ACC112 (cell line): ENCODE data around the gene SHLD3.

Source experiments
- H2AFZ ChIP-seq: fragments of 200-600 bp; sonication (generic); one replicate; pipeline ENCODE4 v1.6.0; 2017; ENCODE audit warnings: antibody characterized with exemption, low read length; ENCODE audit not compliant: unreplicated experiment
- H3K27ac ChIP-seq: fragments of 200-600 bp; sonication (generic); 2 replicates; pipeline ENCODE4 v1.5.1; 2014; ENCODE audit warnings: low read depth, mild to moderate bottlenecking, antibody characterized with exemption, low read length, moderate library complexity
- H3K27me3 ChIP-seq: fragments of 200-600 bp; sonication (generic); 2 replicates; pipeline ENCODE4 v1.6.1; 2014; ENCODE audit warnings: mild to moderate bottlenecking, antibody characterized with exemption, low read length, moderate library complexity, mixed read lengths; ENCODE audit not compliant: insufficient read depth
- H3K36me3 ChIP-seq: fragments of 200-600 bp; sonication (generic); 2 replicates; pipeline ENCODE4 v1.6.1; 2016; ENCODE audit warnings: mild to moderate bottlenecking, antibody characterized with exemption, low read length, moderate library complexity, mixed read lengths; ENCODE audit not compliant: insufficient read depth
- H3K4me1 ChIP-seq: fragments of 200-600 bp; sonication (generic); one replicate; pipeline ENCODE4 v1.6.1; 2016; ENCODE audit warnings: low read length, mixed read lengths; ENCODE audit not compliant: insufficient read depth, unreplicated experiment, control insufficient read depth
- H3K4me3 ChIP-seq: fragments of 200-600 bp; sonication (generic); 2 replicates; pipeline ENCODE4 v1.5.1; 2014; ENCODE audit warnings: mild to moderate bottlenecking, low read depth, low read length
- H3K79me2 ChIP-seq: fragments of 200-600 bp; sonication (generic); one replicate; pipeline ENCODE4 v1.6.0; 2016; ENCODE audit warnings: low read length; ENCODE audit not compliant: control insufficient read depth, unreplicated experiment, insufficient read depth

The SHLD3 gene

DNA sequence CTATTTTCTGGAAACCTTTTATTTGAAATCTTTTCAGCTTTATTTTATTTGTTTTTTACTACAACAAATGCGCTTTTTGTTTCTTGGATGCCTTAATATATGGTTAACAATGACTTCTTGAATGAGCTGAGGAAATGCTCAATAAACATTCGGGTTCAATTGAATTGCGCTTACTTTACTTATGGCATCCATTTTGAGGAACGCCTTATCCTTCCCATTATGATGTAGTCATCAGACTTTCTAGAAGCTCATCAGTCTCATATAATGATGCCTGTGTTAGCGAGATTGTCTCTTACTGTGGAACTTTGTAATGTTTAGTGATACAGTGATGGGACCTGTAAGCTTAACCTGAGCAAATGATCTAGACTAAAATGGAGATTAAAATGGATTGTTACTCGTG is 916 bp downstream of the SHLD3 start:
- 0 out of 2 replicates have a peak, but pooled peaks cover 8% of the 10 kb centered on the region for H3K36me3 ChIP-seq
- peaks cover 18% of the 10 kb centered on the region for H3K4me1 ChIP-seq
- H3K79me2 ChIP-seq, result peaks cover 67% of the 10 kb centered on the region
- H3K27ac ChIP-seq, result no peak overlapping the region; the same call in 1 of the 2 replicates
- no peaks in the 10 kb centered on the region for H3K27me3 ChIP-seq
- H2AFZ ChIP-seq, result peak overlapping the region; percentile 94
- H3K4me3 ChIP-seq, result peak overlapping the region; percentile 92

DNA sequence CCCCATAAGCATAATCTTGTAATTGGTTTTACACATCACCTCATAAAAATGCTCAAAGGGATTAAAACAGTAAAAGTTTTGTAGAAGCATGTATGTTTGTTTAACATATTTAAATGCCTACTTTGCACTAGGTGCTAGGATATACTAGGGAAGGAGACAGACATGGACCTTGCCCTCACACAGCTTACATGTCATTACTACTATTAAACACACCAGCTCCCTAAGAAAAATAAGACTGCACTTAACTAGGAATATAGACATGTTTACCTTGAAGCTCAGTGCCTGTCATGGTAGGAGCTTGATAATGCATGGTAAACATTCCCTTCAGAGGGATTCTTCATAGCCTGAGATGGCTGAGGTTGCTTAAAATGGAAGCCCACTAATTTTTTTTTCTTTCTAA is 6.2 kb downstream of the SHLD3 start:
- no peak overlapping the region for H2AFZ ChIP-seq

DNA sequence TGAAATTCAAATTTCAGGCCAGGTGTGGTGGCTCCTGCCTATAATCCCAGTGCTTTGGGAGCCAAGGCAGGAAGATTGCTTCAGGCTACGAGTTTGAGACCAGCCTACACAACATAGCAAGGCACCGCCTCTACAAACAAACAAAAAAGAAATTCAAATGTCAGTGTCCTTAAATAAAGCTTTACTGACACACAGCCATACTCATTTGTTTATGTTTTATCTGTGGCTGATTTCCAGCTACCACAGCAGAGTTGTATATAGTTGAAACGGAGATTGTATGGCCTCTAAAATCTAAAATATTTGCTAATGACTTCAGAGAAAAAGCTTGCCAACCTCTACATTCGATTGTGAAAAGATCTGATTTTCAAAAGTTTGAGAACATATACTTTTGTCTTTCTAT is 15.4 kb downstream of the SHLD3 start:
- H3K27ac ChIP-seq, result no peak overlapping the region
- H3K36me3 ChIP-seq, result peaks cover 9% of the 10 kb centered on the region
- H3K27me3 ChIP-seq, result no peaks in the 10 kb centered on the region
- no peaks in the 10 kb centered on the region for H3K4me1 ChIP-seq
- no peaks in the 10 kb centered on the region for H3K79me2 ChIP-seq
- no peak overlapping the region for H2AFZ ChIP-seq
- H3K4me3 ChIP-seq, result no peak overlapping the region

More for the DNA sequence above, 6.2 kb downstream of the SHLD3 start:
- Histone ChIP-seq H3K27me3 (no peaks in the 10 kb centered on the region), H3K4me1 (peaks cover 3% of the 10 kb centered on the region), H3K36me3 (0 out of 2 replicates have a peak, but pooled peaks cover 8% of the 10 kb centered on the region), H3K79me2 (peaks cover 38% of the 10 kb centered on the region), H3K27ac (no peak overlapping the region), H3K4me3 (no peak overlapping the region)

DNA sequence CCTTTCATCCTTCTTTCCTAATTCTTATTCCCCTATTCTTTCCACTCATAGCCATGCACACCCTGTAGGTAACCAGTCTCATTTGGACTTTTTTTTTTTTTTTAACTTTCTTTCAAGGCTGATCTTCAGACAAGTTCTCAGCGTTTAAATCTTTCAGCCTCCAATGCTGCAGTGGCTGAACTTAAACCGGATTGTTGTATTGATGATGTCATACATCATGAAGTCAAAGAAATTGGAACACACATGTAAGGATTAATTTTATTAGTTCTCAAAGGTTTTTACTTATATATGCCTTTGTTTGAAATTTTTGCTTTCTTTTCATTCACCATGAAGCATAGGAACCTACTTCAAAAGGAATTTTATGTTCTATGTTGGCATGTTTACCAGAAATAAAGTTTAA is 22.1 kb downstream of the SHLD3 start:
- Histone ChIP-seq H3K36me3 (peaks cover 3% of the 10 kb centered on the region; the same call in 1 of the 2 replicates), H3K79me2 (no peaks in the 10 kb centered on the region), H3K27me3 (no peaks in the 10 kb centered on the region), H3K27ac (no peak overlapping the region), H2AFZ (no peak overlapping the region), H3K4me3 (no peak overlapping the region), H3K4me1 (no peaks in the 10 kb centered on the region)

DNA sequence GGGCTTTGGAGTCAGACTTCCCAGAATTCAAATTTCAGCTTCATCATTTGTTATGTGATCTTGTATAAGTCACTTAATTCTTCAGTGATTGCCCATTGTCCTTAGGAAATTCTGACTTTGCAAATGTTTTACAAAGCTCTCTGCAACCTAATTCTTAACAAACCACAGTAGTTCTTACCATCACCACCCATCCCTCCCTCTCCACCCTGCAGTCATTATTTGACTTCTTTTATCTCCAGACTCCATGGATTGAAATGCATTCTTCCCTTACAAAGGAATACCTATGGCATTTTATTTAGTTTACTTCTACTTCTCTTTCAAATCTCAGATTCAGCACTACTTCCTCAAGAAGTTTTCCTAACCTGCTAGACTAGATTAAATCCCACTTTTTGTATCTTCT is 23.1 kb downstream of the SHLD3 start:
- Histone ChIP-seq H3K27ac (no peak overlapping the region), H3K36me3 (peaks cover 3% of the 10 kb centered on the region; the same call in 1 of the 2 replicates), H3K4me3 (no peak overlapping the region), H3K4me1 (no peaks in the 10 kb centered on the region), H2AFZ (no peak overlapping the region), H3K27me3 (no peaks in the 10 kb centered on the region), H3K79me2 (no peaks in the 10 kb centered on the region)

DNA sequence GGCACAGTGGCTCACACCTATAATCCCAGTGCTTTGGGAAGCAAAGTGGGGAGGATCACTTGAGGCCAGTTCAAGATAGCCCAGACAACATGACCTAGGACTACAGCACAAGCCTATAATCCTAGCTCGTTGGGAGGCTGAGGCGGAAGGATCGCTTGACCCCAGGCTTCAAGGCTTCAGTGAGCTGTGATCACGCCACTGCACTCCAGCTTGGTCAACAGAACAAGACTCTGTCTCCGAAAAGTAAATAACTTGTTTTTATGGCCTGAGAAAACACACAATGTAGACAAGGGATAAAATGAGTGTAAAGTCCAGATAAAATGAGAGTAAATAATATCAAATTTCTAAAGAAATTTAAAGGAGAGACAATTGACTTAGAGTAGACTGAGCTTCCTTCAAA is 26.3 kb downstream of the SHLD3 start:
- peaks cover 4% of the 10 kb centered on the region for H3K36me3 ChIP-seq

DNA sequence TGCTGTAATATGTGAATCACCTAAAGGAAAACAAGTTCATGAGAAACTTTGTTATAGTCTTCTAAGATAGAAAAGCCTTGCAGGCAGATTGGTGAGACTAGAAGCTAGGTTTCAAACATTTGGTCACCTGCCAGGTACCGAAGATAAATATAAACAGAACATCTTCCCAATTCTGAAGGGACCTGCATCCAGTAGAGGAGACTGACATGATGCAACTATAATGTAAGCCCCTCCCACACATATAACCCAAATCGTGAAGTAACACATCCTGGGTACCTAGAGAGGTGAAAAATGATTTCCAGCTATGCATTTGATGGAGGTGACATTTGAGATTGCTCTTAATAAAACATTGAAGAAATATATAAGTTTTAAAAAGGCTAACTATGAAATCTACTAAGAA is 29.9 kb downstream of the SHLD3 start:
- Histone ChIP-seq H3K4me3 (no peak overlapping the region), H3K4me1 (no peaks in the 10 kb centered on the region), H3K27ac (no peak overlapping the region), H3K36me3 (peaks cover 7% of the 10 kb centered on the region), H3K27me3 (no peaks in the 10 kb centered on the region), H2AFZ (no peak overlapping the region), H3K79me2 (no peaks in the 10 kb centered on the region)

More for the DNA sequence above, 26.3 kb downstream of the SHLD3 start:
- Histone ChIP-seq H3K4me1 (no peaks in the 10 kb centered on the region), H2AFZ (no peak overlapping the region), H3K27me3 (no peaks in the 10 kb centered on the region), H3K79me2 (no peaks in the 10 kb centered on the region), H3K4me3 (no peak overlapping the region), H3K27ac (no peak overlapping the region)

DNA sequence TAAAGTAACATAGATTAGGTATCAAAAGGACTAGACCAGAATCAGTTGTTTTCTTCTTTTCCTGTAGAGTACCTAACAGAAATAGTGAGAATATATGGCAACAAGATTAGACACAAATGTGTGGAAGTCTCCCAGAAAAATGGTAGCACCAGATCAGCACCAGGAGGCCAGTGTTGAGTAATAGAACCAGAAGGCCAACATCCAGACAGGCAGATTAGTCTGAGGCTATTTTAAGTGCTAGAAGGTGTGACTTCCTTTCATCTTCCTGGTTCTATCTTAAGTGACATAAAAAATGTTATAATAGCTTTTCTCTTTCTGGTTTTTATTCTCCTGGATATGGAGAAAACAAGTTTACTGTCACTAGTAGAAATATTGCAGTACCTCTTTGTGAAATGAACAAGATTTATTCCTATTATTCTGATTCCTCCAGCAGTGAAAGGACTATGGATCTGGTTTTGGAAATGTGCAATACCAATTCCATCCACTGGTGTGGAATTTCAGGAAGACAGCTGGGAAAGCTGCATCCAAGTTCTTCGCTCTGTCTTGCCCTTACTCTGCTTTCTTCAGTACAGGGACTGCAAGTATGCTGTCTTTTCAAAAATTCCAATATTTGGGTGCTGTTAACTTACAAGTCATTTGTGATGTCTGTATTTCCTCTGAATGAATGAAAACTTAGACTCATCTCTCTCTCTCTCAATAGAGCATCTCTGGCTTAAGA is 39.1 kb downstream of the SHLD3 start:
- H3K79me2 ChIP-seq, result no peaks in the 10 kb centered on the region
- H3K36me3 ChIP-seq, result peaks cover 9% of the 10 kb centered on the region; the same call in 1 of the 2 replicates
- no peaks in the 10 kb centered on the region for H3K4me1 ChIP-seq
- no peak overlapping the region for H3K27ac ChIP-seq
- H2AFZ ChIP-seq, result no peak overlapping the region
- no peaks in the 10 kb centered on the region for H3K27me3 ChIP-seq
- H3K4me3 ChIP-seq, result no peak overlapping the region

DNA sequence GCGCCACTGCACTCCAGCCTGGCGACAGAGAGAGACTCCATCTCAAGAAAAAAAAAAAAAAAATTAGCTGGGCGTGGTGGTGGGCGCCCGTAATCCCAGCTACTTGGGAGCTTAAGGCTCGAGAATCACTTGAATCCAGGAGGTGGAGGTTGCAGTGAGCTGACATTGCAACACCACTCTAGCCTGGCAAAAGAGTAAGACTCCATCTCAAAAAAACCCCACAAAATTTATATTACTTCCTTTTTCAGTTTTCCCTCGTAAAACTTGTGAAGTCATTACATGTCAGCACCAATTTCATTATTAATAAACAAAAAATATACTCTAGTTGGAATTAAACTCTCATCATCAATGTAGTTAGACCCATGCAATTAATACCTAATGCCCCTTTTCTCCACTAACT is 43.9 kb downstream of the SHLD3 start:
- peaks cover 20% of the 10 kb centered on the region; the same call in 1 of the 2 replicates for H3K36me3 ChIP-seq
- no peak overlapping the region for H3K4me3 ChIP-seq

DNA sequence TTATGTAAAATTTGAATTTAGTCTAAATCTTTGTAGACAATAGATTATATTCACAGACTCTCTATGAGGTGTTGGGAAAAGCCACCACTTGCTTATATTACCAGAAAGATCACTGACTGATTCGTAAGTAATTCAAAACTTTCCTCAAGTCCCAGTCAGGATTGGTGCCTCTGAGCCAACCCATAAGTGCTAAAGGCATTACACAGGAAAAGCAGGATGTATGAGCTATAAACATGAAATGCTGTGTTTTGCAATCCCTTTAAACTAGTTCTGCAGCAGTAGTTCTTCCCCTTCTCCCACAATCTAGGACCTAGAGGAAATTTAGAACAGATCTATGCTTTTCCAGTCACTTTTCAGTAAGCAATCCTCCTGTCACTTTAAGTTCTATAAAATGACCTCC is 48.0 kb downstream of the SHLD3 start:
- Histone ChIP-seq H3K36me3 (peaks cover 12% of the 10 kb centered on the region; the same call in 1 of the 2 replicates), H3K27me3 (no peaks in the 10 kb centered on the region)

More for the DNA sequence above, 43.9 kb downstream of the SHLD3 start:
- Histone ChIP-seq H2AFZ (no peak overlapping the region), H3K27ac (no peak overlapping the region), H3K4me1 (peaks cover 6% of the 10 kb centered on the region), H3K79me2 (no peaks in the 10 kb centered on the region), H3K27me3 (no peaks in the 10 kb centered on the region)

DNA sequence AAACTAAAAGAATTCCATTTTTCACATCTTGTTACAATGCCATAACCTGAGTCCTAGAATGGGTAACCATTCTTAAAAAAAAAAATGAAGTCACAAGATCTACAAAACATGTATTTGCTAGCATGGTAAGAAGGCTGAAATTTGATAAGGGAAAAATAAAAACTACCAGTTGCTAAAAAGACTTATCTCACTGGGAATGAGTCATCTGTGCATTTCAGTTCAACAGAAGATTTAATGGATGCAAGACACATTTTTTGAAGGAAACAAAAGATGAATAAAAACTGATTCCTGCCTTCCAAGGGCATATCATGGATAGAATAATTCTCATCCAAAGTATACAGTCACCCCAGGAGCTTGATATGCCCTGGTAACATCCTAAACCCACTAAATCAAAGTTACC is 49.9 kb downstream of the SHLD3 start:
- H3K4me3 ChIP-seq, result no peak overlapping the region
- H3K4me1 ChIP-seq, result peaks cover 15% of the 10 kb centered on the region
- no peak overlapping the region for H3K27ac ChIP-seq
- H3K27me3 ChIP-seq, result no peaks in the 10 kb centered on the region
- H3K79me2 ChIP-seq, result peaks cover 4% of the 10 kb centered on the region
- H2AFZ ChIP-seq, result no peak overlapping the region
- peaks cover 10% of the 10 kb centered on the region; the same call in 1 of the 2 replicates for H3K36me3 ChIP-seq

More for the DNA sequence above, 48.0 kb downstream of the SHLD3 start:
- H3K27ac ChIP-seq, result no peak overlapping the region
- no peak overlapping the region for H3K4me3 ChIP-seq
- no peak overlapping the region for H2AFZ ChIP-seq
- peaks cover 15% of the 10 kb centered on the region for H3K4me1 ChIP-seq
- peaks cover under 1% of the 10 kb centered on the region for H3K79me2 ChIP-seq
